Astrocyte (in vitro differentiated cells and primary cell): Measurements from ENCODE around the gene CHST3.

ENCODE experiments used
- EZH2 ChIP-seq: IDR thresholded peaks from 2 replicates; pipeline ENCODE4 v1.6.1; 2012; ENCODE audit warnings: mild to moderate bottlenecking, low read length, inconsistent platforms; ENCODE audit not compliant: insufficient read depth
- TF ChIP-seq, protein P1 (sequence below): IDR thresholded peaks from 2 replicates; pipeline ENCODE4 v1.5.1; 2011; ENCODE audit warnings: low read depth, mild to moderate bottlenecking, inconsistent platforms, low read length, moderate library complexity; ENCODE audit not compliant: insufficient read depth

DNA sequence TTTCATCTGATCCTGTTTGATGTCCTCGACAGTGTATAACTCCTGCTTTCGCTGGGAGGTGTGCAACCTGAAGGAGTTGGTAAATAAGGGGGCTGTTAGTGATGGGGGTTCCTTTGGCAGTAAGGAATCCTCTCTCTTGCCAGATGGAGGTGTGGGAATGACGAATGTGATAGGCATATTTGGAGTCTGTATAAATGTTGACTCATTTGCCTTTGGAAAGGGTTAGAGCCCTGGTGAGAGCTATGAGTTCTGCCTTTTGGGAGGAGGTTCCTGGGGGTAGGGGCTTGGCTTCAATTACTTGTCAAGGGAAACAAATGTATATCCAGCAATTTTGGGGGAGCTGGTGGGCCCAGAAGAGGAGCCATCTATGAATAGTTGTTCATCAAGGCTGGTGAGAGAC is 11.4 kb upstream of the CHST3 start:
- TF ChIP-seq, protein P1, sequence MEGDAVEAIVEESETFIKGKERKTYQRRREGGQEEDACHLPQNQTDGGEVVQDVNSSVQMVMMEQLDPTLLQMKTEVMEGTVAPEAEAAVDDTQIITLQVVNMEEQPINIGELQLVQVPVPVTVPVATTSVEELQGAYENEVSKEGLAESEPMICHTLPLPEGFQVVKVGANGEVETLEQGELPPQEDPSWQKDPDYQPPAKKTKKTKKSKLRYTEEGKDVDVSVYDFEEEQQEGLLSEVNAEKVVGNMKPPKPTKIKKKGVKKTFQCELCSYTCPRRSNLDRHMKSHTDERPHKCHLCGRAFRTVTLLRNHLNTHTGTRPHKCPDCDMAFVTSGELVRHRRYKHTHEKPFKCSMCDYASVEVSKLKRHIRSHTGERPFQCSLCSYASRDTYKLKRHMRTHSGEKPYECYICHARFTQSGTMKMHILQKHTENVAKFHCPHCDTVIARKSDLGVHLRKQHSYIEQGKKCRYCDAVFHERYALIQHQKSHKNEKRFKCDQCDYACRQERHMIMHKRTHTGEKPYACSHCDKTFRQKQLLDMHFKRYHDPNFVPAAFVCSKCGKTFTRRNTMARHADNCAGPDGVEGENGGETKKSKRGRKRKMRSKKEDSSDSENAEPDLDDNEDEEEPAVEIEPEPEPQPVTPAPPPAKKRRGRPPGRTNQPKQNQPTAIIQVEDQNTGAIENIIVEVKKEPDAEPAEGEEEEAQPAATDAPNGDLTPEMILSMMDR: no peak
- TF ChIP-seq EZH2: no peak
